CD14-positive monocyte (primary cell): ENCODE measurements around the gene TTC38. TPM values are rescaled to one million over a fixed set of nuclear protein-coding genes. Genes with fewer than 3 reads are reported as not detected.

Experiments
- DNase-seq, 3 donors: peaks; one replicate each; pipeline ENCODE4 v3.0.0-alpha.2; 2011 to 2022
- H2AFZ ChIP-seq: 2 replicates; pipeline ENCODE4 v1.6.0; 2012; ENCODE audit warnings: mild to moderate bottlenecking, low read depth, low read length, inconsistent platforms; ENCODE audit not compliant: insufficient read depth, poor library complexity, severe bottlenecking
- H3K27ac ChIP-seq, 2 donors: 1 replicate in 1 of 2; 2 replicates in 1 of 2; pipeline ENCODE4 v1.5.1; 2012 to 2013; ENCODE audit warnings: low read length in 2 of 2, control low read depth in 1 of 2, inconsistent platforms in 1 of 2, low read depth in 1 of 2, mild to moderate bottlenecking in 1 of 2
- H3K27me3 ChIP-seq, 2 donors: one replicate each; pipeline versions ENCODE4 v1.6.0 to v1.6.1; 2011 to 2013; ENCODE audit warnings: low read length in 2 of 2; ENCODE audit not compliant: control insufficient read depth in 2 of 2, insufficient read depth in 2 of 2
- H3K36me3 ChIP-seq, 2 donors: replicated peaks in 1 of 2; 1 replicate in 1 of 2; 2 replicates in 1 of 2; pipeline versions ENCODE4 v1.5.1 to v1.6.1; 2012 to 2013; ENCODE audit warnings: low read length in 2 of 2, control low read depth in 1 of 2, inconsistent platforms in 1 of 2, mild to moderate bottlenecking in 1 of 2; ENCODE audit not compliant: insufficient read depth in 2 of 2, control insufficient read depth in 1 of 2
- H3K4me1 ChIP-seq, 2 donors: 1 replicate in 1 of 2; 2 replicates in 1 of 2; pipeline versions ENCODE4 v1.5.1 to v1.6.1; 2012 to 2013; ENCODE audit warnings: low read length in 2 of 2, control low read depth in 1 of 2, inconsistent platforms in 1 of 2, mild to moderate bottlenecking in 1 of 2, moderate library complexity in 1 of 2; ENCODE audit not compliant: insufficient read depth in 2 of 2, control insufficient read depth in 1 of 2
- H3K4me2 ChIP-seq: replicated peaks from 2 replicates; pipeline ENCODE3; 2012; ENCODE audit warnings: low read length, moderate library complexity, mild to moderate bottlenecking; ENCODE audit not compliant: poor library complexity, severe bottlenecking; ENCODE audit errors: extremely low read depth
- H3K4me3 ChIP-seq, 3 experiments: fragments of 200-600 bp in 1 of 3; sonication (generic) in 1 of 3; replicated peaks in 1 of 3; 1 replicate in 2 of 3; 2 replicates in 1 of 3; pipeline ENCODE4 v1.5.1; 2011 to 2013; ENCODE audit warnings: low read length in 3 of 3, mild to moderate bottlenecking in 3 of 3, control low read depth in 2 of 3, low read depth in 2 of 3, inconsistent platforms in 1 of 3, moderate library complexity in 1 of 3
- H3K79me2 ChIP-seq: 2 replicates; pipeline ENCODE4 v1.6.0; 2012; ENCODE audit warnings: mild to moderate bottlenecking, control low read depth, inconsistent platforms, low read length, moderate library complexity; ENCODE audit not compliant: insufficient read depth
- H3K9ac ChIP-seq: 2 replicates; pipeline ENCODE4 v1.6.0; 2017; ENCODE audit warnings: low read length, mild to moderate bottlenecking; ENCODE audit not compliant: insufficient read depth, poor library complexity, severe bottlenecking
- H3K9me3 ChIP-seq, 2 donors: replicated peaks in 1 of 2; 1 replicate in 1 of 2; 2 replicates in 1 of 2; pipeline versions ENCODE4 v1.5.1 to v1.6.1; 2012 to 2013; ENCODE audit warnings: low read length in 2 of 2, control low read depth in 1 of 2; ENCODE audit not compliant: control insufficient read depth in 1 of 2, insufficient read depth in 1 of 2
- H4K20me1 ChIP-seq: 2 replicates; pipeline ENCODE4 v1.6.0; 2012; ENCODE audit warnings: mild to moderate bottlenecking, low read length, control low read depth, moderate library complexity; ENCODE audit not compliant: insufficient read depth
- H3K27ac Mint-ChIP-seq, 7 donors: one replicate each; pipeline ENCODE4 v1.8.0; 2020; ENCODE audit warnings: mild to moderate bottlenecking in 7 of 7, mixed read lengths in 7 of 7, moderate library complexity in 6 of 7, inconsistent platforms in 2 of 7
- H3K27me3 Mint-ChIP-seq, 3 donors: one replicate each; pipeline ENCODE4 v1.8.0; 2021 to 2022; ENCODE audit warnings: low read depth in 3 of 3, mild to moderate bottlenecking in 3 of 3, mixed read lengths in 3 of 3, moderate library complexity in 3 of 3, inconsistent platforms in 1 of 3
- H3K36me3 Mint-ChIP-seq, 2 donors: one replicate each; pipeline ENCODE4 v1.8.0; 2020; ENCODE audit warnings: mixed read lengths in 2 of 2, inconsistent platforms in 1 of 2, mild to moderate bottlenecking in 1 of 2
- H3K4me1 Mint-ChIP-seq: one replicate; pipeline ENCODE4 v1.8.0; 2020; ENCODE audit warnings: mild to moderate bottlenecking, mixed read lengths
- H3K4me3 Mint-ChIP-seq, 2 donors: one replicate each; pipeline ENCODE4 v1.8.0; 2020; ENCODE audit warnings: mild to moderate bottlenecking in 2 of 2, mixed read lengths in 2 of 2, moderate library complexity in 1 of 2
- H3K9me3 Mint-ChIP-seq, 7 donors: one replicate each; pipeline ENCODE4 v1.8.0; 2020 to 2022; ENCODE audit warnings: mixed read lengths in 7 of 7, mild to moderate bottlenecking in 6 of 7, moderate library complexity in 6 of 7, inconsistent platforms in 2 of 7
- CTCF ChIP-seq: fragments of 200-600 bp; IDR thresholded peaks from one replicate; pipeline ENCODE4 v1.8.0; 2022; ENCODE audit warnings: antibody characterized with exemption, mild to moderate bottlenecking
- WGBS: methylation state at CpG from one replicate; pipeline ENCODE4 v1.1.5; 2013; ENCODE audit warnings: missing lambda C conversion rate; ENCODE audit not compliant: insufficient coverage; 5-methylcytosine and 5-hydroxymethylcytosine counted together
- intact Hi-C, 2 donors: fragments of 100-400 bp; cut with micrococcal nuclease; formaldehyde crosslinking; loops; one replicate each; pipeline versions ENCODE4 v1.15.0 to v1.15.1; 2023
- polyA plus RNA-seq, 3 donors: library from polyadenylated mRNA; depleted of rRNA in 1 of 3; unstranded in 2 of 3; stranded (reverse) in 1 of 3; fragments of 300-500 nt in 2 of 3; fragments of >200 nt in 1 of 3; fragmentation: Illumina TruSeq in 2 of 3; gene quantifications; 1 replicate in 2 of 3; 2 replicates in 1 of 3; pipeline ENCODE4 v1.2.3, GENCODE V29; 2012 to 2021

TTC38 gene
- polyA plus RNA-seq, 3 donors = 14.7 to 22.5 (median 17.0) TPM

- DNase-seq = no peak
- H3K4me1 Mint-ChIP-seq = peaks cover 5% of the 10 kb centered on the region
- H3K4me3 Mint-ChIP-seq = no peak overlapping the region
- no peak overlapping the region for H3K27ac Mint-ChIP-seq
- peaks cover 42 to 72% of the 10 kb centered on the region in 2 donors for H3K36me3 Mint-ChIP-seq
- no peaks in the 10 kb centered on the region for H3K27me3 ChIP-seq
- H3K9ac ChIP-seq = no peak overlapping the region
- H3K4me3 ChIP-seq = no peak overlapping the region
- TF ChIP-seq CTCF = no peak
- H3K36me3 ChIP-seq = peaks cover 48 to 76% of the 10 kb centered on the region in 2 donors
- intact Hi-C loops = no loop called here
- no peak overlapping the region for H3K4me2 ChIP-seq
- no peak overlapping the region for H2AFZ ChIP-seq
- H4K20me1 ChIP-seq = no peaks in the 10 kb centered on the region
- H3K9me3 ChIP-seq = no peaks in the 10 kb centered on the region
- WGBS = no CpG with 5 or more reads among the region's 4 CpGs
- H3K4me1 ChIP-seq = peaks cover 0 to 5% of the 10 kb centered on the region in 2 donors
- H3K27me3 Mint-ChIP-seq = no peaks in the 10 kb centered on the region
- no peaks in the 10 kb centered on the region for H3K79me2 ChIP-seq
- H3K9me3 Mint-ChIP-seq = no peaks in the 10 kb centered on the region
- no peak overlapping the region for H3K27ac ChIP-seq
These were observed 62.6 kb downstream of the TTC38 start for GRCh38 chr22:46330426-46330825.

GRCh38 chr22:46331496-46331895 is 63.7 kb downstream of the TTC38 start:
- Mint-ChIP-seq H3K4me3 (no peak overlapping the region), H3K36me3 (peaks cover 32 to 61% of the 10 kb centered on the region in 2 donors), H3K27ac (peak overlapping the region in 1 of 7 donors; percentile 47), H3K4me1 (peaks cover 8% of the 10 kb centered on the region), H3K27me3 (no peaks in the 10 kb centered on the region), H3K9me3 (no peaks in the 10 kb centered on the region)
- Histone ChIP-seq H3K27ac (no peak overlapping the region), H3K9ac (no peak overlapping the region), H3K9me3 (no peaks in the 10 kb centered on the region), H4K20me1 (peaks cover 5% of the 10 kb centered on the region), H3K4me3 (no peak overlapping the region), H3K27me3 (no peaks in the 10 kb centered on the region), H3K79me2 (peaks cover 9% of the 10 kb centered on the region), H3K4me2 (no peak overlapping the region), H2AFZ (no peak overlapping the region), H3K36me3 (peaks cover 38 to 65% of the 10 kb centered on the region in 2 donors), H3K4me1 (peaks cover 5 to 9% of the 10 kb centered on the region in 2 donors)
- no peak for TF ChIP-seq CTCF
- 98% methylated on average over 22 of the region's 23 CpGs for WGBS
- intact Hi-C loops = no loop called here
- no peak for DNase-seq
